Measurements from ENCODE around the gene PACSIN2.

DNA sequence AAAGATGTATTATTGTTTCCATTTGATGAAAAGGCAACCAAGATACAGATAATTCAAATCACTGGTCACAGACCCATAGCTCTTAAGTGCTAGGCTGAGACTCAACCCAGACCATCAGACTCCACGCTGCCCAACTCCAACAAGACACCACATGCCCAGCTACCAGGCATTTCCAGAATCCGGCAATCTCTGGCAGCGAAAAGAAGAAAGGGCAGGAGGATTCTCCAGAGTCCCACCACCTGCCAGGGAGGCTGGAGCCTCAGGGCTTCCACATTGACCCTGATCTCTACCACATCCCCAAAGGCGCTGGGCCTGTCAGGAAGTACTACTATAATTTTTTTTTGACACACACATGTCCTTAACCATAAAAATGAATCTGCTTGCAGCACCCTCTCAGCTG lies 96.4 kb downstream of the PACSIN2 start:
- TF ChIP-seq POLR2AphosphoS5 (IDR thresholded peaks at IDR 0.05), result no peak
- TF ChIP-seq, protein P1, sequence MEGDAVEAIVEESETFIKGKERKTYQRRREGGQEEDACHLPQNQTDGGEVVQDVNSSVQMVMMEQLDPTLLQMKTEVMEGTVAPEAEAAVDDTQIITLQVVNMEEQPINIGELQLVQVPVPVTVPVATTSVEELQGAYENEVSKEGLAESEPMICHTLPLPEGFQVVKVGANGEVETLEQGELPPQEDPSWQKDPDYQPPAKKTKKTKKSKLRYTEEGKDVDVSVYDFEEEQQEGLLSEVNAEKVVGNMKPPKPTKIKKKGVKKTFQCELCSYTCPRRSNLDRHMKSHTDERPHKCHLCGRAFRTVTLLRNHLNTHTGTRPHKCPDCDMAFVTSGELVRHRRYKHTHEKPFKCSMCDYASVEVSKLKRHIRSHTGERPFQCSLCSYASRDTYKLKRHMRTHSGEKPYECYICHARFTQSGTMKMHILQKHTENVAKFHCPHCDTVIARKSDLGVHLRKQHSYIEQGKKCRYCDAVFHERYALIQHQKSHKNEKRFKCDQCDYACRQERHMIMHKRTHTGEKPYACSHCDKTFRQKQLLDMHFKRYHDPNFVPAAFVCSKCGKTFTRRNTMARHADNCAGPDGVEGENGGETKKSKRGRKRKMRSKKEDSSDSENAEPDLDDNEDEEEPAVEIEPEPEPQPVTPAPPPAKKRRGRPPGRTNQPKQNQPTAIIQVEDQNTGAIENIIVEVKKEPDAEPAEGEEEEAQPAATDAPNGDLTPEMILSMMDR (IDR thresholded peaks at IDR 0.05), result no peak

All from breast epithelium (tissue), 3 donors.